Testis (tissue), 2 donors: ENCODE measurements around the gene PGAM2.

Experiments used
- CTCF ChIP-seq, 3 experiments: fragments of 450-650 bp in 2 of 3; fragments of 200-600 bp in 1 of 3; sonication (generic) in 1 of 3; IDR thresholded peaks; one replicate each; pipeline ENCODE4 v1.5.1; 2016 to 2019; ENCODE audit warnings: antibody characterized with exemption in 3 of 3, mild to moderate bottlenecking in 2 of 3, moderate library complexity in 1 of 3
- POLR2A ChIP-seq: fragments of 450-650 bp; IDR thresholded peaks from one replicate; pipeline ENCODE4 v1.6.1; 2017; ENCODE audit warnings: antibody characterized with exemption, mild to moderate bottlenecking, moderate library complexity

- TF ChIP-seq POLR2A (no peak), CTCF (IDR thresholded peaks at IDR 0.05) (no peak)
Observed at GRCh38 chr7:44107116-44107960, 42.0 kb upstream of the PGAM2 start.
